NCI-H526 treated with DMSO at 0.1 percent for 48 hours (cell line): ENCODE data around the gene TEKTIP1.

Experiments used
- DNase-seq: peaks from one replicate; lab custom pipeline; 2025; lab: John Stamatoyannopoulos, UW

The TEKTIP1 gene

DNA sequence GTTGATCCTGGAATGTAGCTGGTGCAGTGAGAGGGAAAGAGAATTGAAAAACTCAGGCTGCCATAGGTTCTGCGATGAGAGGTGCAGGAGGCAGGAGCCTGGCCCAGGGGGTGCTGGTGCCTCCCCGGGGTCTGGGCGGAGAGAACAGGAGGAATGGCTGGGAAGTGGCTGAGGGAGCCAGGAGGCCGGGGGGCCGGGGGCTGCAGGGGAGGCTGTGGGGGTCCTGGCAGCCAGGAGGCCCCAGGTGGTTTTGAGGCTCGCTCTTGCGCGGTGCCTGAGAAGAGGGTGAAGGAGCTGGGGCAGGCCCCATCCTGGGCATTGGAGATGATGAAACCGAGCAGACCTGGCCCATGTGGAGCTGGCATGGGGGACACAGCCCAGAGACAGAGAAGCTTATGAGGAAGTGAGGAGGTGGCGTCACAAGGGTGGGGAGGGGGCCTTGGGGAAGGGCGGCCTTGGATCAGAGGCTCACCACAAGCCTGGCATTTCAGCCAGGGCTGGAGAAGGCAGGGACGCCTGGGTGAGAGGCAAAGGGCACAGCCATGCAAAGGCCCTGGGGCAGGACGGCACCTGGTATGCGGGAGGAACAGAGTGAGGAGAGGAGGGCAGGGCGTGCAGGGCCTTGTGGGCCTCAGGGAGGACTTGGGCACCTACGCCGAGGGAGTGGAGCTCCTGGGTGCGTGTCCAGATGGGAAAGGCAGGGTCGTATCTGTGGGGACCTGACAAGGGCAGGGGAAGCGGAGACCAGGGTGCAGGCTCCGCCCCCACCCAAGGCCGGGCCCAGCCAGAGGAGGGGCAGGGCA lies 1.3 kb upstream of the TEKTIP1 start:
- DNase-seq: no peak

DNA sequence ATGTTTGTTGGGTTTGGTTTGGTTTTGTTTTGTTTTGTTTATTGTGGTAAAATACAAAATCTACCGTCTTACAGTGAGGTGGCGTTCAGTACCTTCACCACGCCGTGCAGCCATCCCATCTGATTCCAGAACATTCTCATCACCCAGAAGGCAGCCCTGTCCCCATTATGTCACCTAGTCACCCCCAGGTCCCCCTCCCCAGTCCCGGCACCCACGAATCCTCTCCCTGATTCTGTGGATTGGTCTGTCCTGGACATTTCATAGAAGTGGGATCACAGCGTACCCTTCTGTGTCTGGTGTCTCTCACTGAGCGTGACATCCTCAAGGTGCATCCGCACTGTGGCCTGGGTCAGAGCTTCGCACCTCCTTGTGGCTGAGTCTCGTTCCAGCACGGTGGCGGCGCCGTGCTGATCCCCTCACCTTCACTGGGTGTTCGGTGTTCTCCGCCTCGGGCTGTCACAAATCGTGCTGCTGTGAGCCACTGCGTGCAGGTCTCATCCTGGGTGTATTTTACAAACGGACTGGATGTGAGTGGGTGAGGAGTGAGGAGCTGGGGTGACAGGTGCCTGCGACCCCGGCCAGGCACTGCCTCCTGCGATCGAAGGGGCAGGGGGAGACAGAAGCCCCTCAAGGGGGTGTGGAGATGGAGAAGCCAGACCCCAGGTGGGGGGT lies 580 bp upstream of the TEKTIP1 start:
- DNase-seq: no peak

DNA sequence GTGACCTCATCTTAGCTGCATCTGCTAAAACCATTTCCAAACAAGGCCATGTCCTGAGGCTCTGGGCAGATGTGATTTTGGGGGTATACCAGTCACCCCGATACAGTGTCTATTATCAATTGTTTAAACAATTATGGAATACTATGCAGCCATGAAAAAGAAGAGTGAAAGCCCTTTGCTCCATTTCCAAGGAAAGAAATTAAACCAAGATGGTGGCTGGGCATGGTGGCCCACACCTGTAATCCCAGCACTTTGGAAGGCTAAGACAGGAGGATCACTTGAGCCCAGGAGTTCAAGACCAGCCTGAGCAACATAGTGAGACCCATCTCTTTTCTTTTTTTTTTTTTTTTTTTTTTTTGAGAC lies 763 bp downstream of the TEKTIP1 start:
- DNase-seq: no peak

DNA sequence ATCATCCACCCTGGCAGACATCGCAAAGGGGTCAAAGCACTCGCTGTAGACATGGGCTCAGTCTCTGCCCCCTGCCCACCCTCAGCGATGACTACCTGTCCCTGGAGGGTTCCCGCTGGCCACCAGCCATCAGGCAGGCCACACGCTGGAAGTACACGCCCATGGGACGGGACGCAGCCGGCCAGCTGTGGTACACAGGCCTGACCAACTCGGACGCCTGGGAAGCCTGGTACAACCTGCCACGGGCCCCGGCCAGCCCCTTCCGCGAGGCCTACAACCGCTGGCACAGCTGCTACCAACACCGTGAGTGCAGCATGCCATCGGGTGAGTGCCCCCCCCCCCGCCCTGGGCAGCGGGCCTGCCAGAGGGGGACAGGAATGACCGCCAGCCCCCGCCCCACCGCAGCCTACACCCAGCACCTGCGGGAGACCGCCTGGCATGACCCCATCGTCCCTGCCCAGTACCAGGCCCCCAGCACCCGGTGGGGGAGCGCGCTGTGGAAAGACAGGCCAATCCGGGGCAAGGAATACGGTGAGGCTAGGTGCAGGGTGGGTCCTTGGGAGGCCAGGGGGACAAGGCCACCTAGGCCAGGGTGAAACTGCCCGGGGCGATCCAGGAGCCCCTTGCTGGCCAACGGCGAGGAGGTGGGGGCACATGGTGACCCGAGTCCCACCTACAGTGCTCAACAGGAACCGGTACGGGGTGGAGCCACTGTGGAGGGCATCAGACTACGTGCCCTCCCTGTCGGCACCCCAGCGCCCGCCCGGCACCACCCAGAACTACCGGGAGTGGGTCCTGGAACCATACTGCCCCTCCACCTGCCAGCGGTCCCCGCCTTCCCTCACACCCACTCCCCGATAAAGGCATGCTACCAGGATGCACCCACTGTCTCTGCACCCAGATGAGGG lies 4.4 kb downstream of the TEKTIP1 start:
- DNase-seq: no peak

DNA sequence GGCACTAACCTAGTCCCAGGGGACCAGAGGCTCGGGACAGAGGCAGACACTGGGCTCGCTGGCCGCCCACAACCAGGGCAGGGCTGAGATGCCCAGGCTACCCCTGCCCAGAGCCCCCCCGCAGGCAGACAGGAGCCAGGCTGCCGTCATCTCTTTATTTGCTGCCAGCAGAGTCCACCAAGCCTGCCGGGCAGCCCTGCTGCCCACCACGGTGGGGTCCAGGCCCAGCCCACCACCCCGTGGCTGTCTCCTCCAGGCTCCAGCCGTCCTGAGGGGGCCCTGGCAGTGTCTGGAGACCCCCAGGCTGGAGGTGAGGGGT lies 5.0 kb downstream of the TEKTIP1 start:
- no peak for DNase-seq

DNA sequence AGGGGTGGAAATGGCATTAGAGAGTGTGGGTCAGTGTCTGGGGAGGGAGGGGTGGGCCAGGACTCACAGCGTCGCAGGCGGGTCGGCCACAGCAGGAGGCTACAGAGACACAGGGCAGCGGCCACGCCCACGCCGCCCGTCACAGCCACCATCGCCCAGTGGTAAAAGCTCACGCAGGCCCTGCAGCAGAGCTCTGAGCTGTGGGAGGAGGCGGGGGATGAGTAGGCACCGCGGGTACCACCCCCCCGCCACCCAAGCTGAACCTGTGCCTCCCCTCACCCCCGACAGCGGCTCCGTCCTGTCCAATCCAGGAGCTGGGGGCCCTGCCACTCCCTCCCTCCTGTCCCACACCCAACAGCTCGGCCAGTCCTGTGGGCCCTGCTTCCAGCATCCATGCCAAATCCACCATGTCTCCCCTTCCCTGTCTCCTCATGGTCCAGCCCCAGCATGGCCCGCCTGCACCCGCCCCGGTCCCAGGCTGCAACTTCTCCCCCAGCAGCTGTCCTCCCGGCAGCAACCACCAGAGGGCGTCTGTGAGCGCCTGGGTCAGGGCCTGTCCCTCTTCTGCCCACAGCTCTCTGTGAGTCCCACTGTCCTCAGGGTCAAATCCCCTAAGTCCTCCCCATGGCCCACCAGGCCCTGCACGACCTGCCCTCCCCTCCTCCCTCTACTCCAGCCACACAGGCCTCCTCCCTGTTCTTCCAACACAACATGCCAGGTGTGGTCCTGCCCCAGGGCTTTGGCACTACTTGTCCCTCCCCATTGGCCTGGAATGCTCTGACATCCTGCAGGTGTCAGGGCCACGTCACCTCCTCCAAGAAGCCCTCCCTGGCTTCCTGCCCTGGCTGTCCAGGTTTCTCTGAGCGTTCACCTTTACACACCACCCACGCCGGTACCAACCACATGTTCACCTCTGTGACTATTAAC lies 6.0 kb downstream of the TEKTIP1 start:
- DNase-seq: no peak

DNA sequence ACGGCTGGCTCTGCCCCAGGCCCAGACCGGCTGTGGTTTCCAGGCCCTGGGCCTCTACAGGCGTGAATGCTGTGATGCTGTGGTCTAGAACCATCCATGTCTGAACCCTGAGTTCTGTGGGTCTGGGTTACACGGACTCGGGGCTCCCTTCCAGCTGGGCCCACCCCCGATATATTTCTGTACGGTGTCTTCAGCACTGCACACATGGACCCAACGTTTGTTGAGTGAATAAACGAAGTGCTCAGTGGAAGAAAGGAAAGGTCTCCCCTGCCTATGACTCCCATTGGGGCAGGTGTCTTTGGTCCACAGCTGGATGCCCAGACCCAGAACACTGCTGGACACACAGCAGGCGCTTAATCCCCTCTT lies 6.7 kb downstream of the TEKTIP1 start:
- no peak for DNase-seq

DNA sequence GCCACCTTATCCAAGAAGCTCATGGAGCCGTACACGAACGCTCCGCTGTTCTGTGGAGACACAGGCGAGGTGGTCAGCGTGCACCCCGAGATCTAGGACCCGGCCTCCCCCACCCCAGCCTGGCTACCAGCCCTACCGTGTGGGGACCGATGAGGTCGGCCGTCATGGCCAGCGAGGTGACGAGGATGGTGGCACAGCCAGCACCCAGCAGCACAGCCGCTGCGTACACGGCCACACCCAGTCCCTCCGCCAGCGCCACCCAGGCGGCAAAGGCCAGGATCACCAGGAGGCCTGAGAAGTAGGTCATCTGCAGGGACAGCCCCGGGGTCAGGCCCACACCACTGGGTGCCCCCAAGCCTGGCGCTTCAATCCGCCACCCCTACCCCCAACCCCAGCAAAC lies 7.1 kb downstream of the TEKTIP1 start:
- DNase-seq: no peak

DNA sequence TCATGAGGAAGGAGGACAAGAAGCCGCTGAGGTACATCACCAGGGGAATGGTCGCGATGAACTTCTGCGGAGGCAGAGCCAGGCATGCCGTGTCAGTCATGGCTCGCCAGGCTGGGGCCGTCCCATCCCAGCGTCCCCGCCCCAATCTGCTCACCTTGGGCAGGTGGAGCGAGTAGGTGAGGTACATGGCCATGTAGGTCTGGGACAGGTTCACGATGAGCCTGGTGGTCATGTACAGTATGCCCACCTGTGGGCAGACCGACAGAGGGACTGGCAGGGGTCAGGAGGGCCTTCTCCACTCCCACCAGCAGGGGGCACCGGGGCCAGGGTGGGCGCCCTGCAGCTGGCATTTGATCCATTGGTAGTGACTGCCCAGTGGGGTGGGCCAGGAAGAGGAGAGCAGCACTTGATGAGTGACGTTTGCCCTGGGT lies 8.3 kb downstream of the TEKTIP1 start:
- no peak for DNase-seq

DNA sequence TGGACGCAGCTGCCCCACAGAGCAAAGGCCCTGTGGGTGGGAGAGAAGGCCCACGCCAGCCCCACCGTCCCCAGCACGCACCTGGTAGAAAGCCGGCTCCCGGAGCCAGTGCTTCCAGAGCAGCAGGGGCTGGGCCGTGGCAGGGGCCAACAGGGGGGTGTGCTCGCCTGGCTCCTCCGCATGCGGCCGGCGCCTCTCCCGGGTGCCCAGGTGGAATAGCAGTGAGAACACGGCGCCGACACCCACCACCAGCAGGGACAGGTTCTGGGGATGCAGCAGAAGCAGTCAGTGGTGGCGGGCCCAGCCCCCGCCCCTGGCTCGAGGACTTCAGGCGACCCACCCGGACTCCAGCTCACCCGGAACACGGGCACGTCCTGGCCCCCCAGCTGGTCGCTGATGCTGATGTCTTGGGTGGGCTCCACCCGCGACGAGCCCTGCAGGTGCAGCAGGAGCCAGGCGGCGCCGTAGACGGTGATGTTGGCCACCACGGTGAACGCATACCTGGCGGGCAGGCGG lies 8.9 kb downstream of the TEKTIP1 start:
- no peak for DNase-seq

DNA sequence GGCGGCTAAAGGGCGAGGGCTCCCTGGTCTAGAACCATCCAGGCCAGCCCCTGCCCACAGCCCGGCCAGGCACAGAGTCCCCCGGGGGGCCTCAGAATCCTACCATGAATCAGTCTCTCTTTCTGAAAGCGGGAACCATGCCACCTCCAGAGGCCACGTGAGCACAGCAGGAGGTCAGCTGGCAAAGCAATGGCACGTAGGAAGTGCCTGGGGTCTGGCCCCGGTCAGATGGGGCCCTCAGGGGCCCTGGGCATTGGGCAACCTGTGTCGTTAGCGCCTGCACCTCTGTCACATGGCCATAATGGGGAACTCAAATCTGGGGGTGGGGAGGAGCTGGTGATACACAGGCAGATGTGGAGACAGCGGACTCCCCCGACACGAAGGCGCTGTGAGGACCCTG lies 9.6 kb downstream of the TEKTIP1 start:
- DNase-seq: no peak

DNA sequence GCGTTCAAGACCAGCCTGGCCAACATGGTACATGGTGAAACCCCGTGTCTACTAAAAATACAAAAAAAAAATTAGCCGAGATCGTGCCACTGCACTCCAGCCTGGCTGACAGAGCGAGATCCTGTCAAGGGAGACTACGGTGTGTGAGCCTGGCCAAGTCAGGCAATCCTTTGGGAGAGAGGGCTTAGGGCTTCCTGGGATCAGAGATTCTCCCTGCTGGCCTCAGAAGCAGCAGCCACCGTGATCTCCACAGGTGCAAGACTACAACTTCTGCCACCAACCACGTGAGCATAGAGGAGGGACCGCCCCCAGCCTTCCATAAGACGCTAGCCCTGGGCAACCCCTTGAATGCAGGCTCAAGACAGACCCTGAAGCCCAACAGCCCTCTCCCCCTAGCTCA lies 10.8 kb downstream of the TEKTIP1 start:
- no peak for DNase-seq

DNA sequence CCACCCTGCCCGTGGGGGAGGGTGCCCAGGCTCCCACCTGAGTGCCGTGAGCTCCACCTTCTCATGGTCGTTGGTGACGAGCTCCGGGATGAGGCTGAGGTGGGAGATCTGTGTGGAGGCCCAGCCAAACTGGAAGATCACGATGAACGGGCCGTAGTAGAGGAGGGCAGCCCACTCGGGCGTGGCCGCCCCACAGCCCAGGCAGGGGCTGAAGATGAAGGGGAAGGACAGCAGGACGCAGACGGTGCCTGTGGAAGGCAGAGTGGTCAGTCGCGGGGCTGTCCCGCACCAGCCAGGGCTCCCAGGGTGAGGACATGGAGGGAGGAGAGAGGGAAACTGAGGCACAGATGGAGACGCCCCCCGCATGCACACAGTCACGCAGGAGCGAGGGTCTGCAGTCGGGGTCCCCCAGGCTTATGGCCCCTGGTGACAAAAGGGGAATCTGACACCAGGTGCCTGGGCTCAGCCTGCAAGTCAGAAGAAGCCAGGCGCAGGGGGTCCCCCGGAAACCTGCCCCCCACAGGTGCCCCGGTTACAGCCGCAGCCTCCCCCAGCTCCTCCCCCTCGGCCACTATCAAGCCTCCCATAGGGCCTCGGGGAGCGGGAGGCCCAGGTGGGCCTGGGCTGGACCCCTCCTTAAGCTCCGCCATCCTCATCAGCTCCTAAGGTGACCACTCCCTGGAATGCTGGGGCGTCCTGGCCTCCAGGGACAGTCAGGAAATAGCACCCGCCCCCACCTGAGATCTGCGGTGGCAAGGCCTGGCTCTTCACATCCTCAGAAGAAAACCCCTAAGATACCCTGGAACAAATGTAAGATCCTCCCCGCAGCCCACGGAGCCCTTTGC lies 12.2 kb downstream of the TEKTIP1 start:
- no peak for DNase-seq

DNA sequence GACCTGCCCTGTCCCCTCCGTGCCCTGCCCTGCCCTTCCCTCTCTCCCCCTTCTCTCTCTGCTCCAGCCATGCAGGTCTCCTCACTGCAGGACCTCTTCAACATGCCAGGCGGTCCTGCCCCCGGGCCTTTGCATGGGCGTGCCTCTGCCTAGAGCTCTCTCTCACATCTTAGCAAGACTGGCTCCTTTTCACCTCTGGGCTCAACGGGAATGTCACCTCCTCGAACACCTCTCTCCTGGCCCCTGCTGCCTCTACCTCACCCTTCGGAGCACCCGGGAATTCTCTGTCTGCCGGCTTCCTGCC lies 12.8 kb downstream of the TEKTIP1 start:
- DNase-seq: no peak

DNA sequence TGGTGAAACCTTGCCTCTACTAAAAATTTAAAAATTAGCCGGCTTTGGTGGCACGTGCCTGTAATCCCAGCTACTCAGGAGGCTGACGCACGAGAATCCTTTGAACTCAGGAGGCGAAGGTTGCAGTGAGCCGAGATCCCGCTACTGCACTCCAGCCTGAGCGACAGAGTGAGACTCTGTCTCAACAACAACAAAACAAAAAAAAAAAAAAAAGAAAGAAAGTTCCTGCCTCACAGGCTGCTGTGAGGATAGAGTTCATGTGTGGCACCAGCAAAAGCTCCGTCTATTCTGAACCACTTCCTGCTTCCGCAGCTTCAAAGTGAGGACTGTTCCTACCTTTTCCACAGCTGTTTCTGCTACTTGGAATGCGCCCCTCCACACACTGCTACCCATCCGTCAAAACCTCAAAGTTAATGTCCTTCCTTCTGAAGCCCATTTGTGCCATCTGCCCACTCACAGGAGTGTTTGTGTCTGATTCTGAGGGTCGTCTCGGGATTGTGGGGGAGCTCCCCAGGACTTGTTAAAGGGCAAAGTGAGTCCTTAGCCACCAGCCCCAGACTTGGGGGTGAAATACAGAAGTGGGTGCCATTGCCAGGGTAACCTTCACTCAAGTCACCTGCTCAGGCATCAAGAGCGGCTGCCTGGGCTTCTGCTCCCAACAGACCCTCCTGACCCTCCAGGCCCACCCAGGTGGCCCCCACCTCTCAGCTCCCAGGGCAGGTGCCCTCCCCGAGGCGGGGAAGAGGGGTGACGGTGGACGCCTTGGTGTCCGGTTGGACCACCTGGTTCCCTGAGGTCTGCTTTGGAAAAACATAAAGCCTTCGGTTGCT lies 15.5 kb downstream of the TEKTIP1 start:
- DNase-seq: no peak

DNA sequence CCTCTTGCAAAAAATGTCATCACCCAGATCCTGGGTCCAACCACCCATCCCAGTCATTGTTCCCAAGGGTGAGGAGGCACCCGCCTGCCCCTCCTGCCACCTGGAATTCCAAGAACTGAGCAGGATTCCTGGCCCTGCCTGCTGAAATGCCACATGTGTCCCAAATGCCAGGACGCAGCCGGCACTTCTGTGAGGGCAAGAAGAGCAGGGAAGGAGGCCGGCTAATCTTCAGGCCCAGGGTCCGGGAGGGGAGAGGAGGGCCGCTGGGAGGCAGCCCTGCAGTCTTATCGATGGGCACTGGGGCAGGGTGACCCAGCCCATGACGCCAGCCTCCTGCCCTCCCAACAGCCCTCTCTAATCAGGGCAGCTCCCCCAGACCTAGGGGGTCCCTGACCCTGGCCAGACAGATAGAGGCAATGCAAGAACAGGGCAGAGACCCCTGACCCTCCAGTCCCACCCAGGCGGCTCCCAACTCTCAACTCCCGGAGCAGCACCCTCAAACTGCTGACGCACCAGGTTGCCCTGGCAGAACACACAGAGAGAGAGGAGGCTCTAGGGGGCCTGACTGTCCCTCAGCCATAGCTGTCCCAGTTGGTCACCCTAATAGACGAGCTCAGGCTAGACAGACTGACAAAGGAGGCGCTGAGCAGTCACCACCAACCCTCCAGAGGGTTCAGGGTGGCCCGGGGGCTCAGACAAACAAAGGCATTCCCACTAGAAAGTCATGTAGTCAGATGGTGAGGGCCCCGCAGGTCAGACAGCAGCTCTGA lies 16.9 kb downstream of the TEKTIP1 start:
- no peak for DNase-seq

DNA sequence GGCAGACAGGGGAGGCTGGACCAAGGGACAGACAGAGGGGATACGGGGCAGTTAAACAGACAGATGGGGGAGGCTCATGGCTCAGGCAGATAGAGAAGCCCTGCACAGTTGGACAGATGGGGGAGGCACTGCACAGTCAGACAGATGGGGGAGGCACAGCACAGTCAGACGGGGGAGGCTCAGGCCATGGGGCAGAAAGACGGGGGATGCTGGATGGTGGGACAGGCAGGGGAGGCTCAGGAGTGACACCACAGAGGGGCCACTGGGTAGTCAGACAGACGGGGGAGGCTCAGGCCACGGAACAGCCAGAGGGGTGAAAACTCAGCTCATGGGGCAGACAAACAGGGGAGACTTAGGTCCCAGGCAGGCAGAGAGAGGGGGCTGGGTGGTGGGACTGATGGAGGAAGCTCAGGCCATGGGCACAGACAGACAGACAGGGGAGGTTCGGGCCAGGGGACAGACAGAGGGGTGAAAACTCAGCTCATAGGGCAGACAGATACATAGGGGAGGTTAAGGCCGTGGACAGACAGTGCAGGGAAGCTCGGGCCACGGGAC lies 17.5 kb downstream of the TEKTIP1 start:
- DNase-seq: no peak

DNA sequence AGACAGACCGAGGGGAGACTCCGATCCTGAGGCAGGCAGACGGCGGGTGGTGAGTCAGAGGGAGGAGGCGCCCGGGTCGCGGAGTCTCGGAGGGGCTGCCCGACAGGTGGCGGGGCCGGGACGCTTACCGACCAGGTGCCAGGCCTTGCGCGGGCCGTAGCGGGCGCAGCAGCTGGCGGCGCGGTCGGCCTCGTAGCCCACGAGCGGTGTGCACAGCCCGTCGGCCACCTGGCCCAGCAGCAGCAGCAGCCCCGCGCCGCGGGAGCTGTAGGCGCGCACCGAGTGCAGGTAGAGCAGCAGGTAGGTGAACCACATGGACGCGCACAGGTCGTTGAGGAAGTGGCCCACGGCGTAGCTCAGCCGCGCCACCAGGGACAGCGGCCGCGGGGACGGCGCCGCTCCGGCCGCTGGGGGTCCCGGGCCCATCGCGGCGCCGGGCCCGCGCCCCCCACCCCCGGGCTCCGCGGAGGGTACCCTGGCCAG lies 18.0 kb downstream of the TEKTIP1 start:
- DNase-seq: no peak
